HG03521 (cell line): Measurements from ENCODE around the gene DEF6.

Source experiments
- ATAC-seq: cut with Tn5 transposase; IDR thresholded peaks from one replicate; pipeline ENCODE4 v1.9.1; 2021; ENCODE audit warnings: mild to moderate bottlenecking, moderate library complexity; ENCODE audit not compliant: unreplicated experiment

The DEF6 gene

GRCh38 chr6:35342258-35343091 lies 44.9 kb downstream of the DEF6 start, which contains the start of gene PPARD:
TSS of gene PPARD (plus strand) at chr6:35342558. CDS start at chr6:35411088, 68,530 bp downstream.
- ATAC-seq = peak; percentile 95

- ATAC-seq = no peak
Observed at GRCh38 chr6:35343092-35343834, 45.6 kb downstream of the DEF6 start.

- ATAC-seq = no peak
Observed at GRCh38 chr6:35343835-35344550, 46.4 kb downstream of the DEF6 start.

- no peak for ATAC-seq
Observed at GRCh38 chr6:35351422-35351821, 53.8 kb downstream of the DEF6 start.

- no peak for ATAC-seq
Observed at GRCh38 chr6:35352735-35353134, 55.1 kb downstream of the DEF6 start.

GRCh38 chr6:35354361-35355135 lies 56.9 kb downstream of the DEF6 start:
- no peak for ATAC-seq

- ATAC-seq = no peak
Observed at GRCh38 chr6:35356391-35356790, 58.8 kb downstream of the DEF6 start.

GRCh38 chr6:35357677-35358076 lies 60.1 kb downstream of the DEF6 start:
- no peak for ATAC-seq

- ATAC-seq = no peak
Observed at GRCh38 chr6:35358086-35358485, 60.5 kb downstream of the DEF6 start.

GRCh38 chr6:35359346-35359743 lies 61.7 kb downstream of the DEF6 start:
- ATAC-seq = no peak

- ATAC-seq = no peak
Observed at GRCh38 chr6:35359744-35360348, 62.2 kb downstream of the DEF6 start.

- no peak for ATAC-seq
Observed at GRCh38 chr6:35360349-35361138, 62.9 kb downstream of the DEF6 start.

- ATAC-seq = no peak
Observed at GRCh38 chr6:35362200-35362599, 64.6 kb downstream of the DEF6 start.

GRCh38 chr6:35363293-35363750 lies 65.7 kb downstream of the DEF6 start:
- ATAC-seq = no peak

- ATAC-seq = no peak
Observed at GRCh38 chr6:35365594-35366203, 68.1 kb downstream of the DEF6 start.

GRCh38 chr6:35366204-35366596 lies 68.6 kb downstream of the DEF6 start:
- ATAC-seq = no peak

- no peak for ATAC-seq
Observed at GRCh38 chr6:35367646-35368037, 70.0 kb downstream of the DEF6 start.

- ATAC-seq = no peak
Observed at GRCh38 chr6:35368038-35368887, 70.6 kb downstream of the DEF6 start.
